ENCODE data around the gene ADAMTS6. TPM values are rescaled to one million over a fixed set of nuclear protein-coding genes. Genes with fewer than 3 reads are reported as not detected.

Gene ADAMTS6
- total RNA-seq, 2 experiments from 2014 or later, result 1.8 to 3.4 TPM

- H3K9me3 Mint-ChIP-seq (ENCODE audit: insufficient read depth), result no peaks in the 10 kb centered on the region
- H3K4me1 Mint-ChIP-seq (ENCODE audit: low read depth), result no peaks in the 10 kb centered on the region
- no peak for DNase-seq
- H3K4me3 Mint-ChIP-seq, result no peak overlapping the region
- POLR2A ChIA-PET, result no interaction called here
- CTCF ChIA-PET, result no interaction called here
- no peaks in the 10 kb centered on the region for H3K27me3 Mint-ChIP-seq (ENCODE audit: low read depth)
- no peaks in the 10 kb centered on the region for H3K36me3 Mint-ChIP-seq (ENCODE audit: low read depth)
- no peak for ATAC-seq
- H3K27ac Mint-ChIP-seq, result no peak overlapping the region
Observed at GRCh38 chr5:65263321-65263720, 218.4 kb downstream of the ADAMTS6 start.

DNA sequence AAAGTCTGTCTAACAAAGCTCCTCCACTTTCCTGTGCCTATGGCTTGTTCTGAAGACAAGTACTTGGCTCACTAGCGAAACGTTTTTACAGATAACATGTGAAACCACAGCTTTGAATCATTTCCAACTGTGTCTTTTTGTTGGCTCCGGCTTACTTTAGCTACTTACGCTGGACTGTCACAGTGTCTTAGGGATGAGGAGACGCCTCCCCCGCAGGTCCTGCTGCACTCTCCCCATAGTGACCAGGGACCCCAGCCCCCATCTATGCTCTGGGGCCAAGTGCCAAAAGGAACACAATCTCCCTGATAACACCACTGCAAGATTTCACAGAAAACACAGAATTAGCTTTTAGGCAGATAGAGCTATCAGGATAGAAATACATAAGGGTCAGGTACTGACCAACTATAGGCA lies 219.1 kb downstream of the ADAMTS6 start:
- ATAC-seq (no peak), DNase-seq (no peak)
- H3K36me3 Mint-ChIP-seq (ENCODE audit: low read depth), result no peaks in the 10 kb centered on the region
- no peak overlapping the region for H3K4me3 Mint-ChIP-seq
- no peaks in the 10 kb centered on the region for H3K4me1 Mint-ChIP-seq (ENCODE audit: low read depth)
- no peaks in the 10 kb centered on the region for H3K9me3 Mint-ChIP-seq (ENCODE audit: insufficient read depth)
- no peak overlapping the region for H3K27ac Mint-ChIP-seq
- POLR2A ChIA-PET, result no interaction called here
- H3K27me3 Mint-ChIP-seq (ENCODE audit: low read depth), result no peaks in the 10 kb centered on the region
- CTCF ChIA-PET, result no interaction called here

DNA sequence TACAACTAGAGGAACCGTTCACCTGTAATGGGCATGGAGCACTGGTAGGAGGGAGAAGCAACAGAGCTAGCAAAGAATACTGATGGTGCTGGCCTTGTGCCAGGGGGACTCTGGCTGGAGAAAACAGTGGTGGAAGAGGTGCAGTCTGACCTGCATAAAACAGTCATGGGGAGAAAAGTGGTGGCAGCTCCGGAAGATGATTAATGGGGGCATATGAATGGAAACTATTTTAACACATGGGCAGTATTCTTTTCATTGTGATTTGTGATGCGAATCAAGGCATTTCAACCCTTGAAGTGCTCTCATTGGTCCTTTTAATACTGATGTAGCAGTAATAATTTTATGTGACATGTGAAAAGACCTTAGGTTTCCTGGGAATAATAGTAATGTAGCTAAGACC lies 219.6 kb downstream of the ADAMTS6 start:
- H3K36me3 Mint-ChIP-seq (ENCODE audit: low read depth), result no peaks in the 10 kb centered on the region

GRCh38 chr5:65261499-65261898 lies 220.2 kb downstream of the ADAMTS6 start:
- ChIA-PET POLR2A (no interaction called here), CTCF (interaction anchor here (0.6 kb wide), 1 partner anchor 18 kb away, joined by 3 read pairs; no protein-coding TSS in a partner anchor)
- no peak for DNase-seq
- H3K27ac Mint-ChIP-seq, result no peak overlapping the region
- H3K4me1 Mint-ChIP-seq (ENCODE audit: low read depth), result no peaks in the 10 kb centered on the region
- no peaks in the 10 kb centered on the region for H3K9me3 Mint-ChIP-seq (ENCODE audit: insufficient read depth)
- ATAC-seq, result no peak
- no peak overlapping the region for H3K4me3 Mint-ChIP-seq
- H3K36me3 Mint-ChIP-seq (ENCODE audit: low read depth), result no peaks in the 10 kb centered on the region
- no peaks in the 10 kb centered on the region for H3K27me3 Mint-ChIP-seq (ENCODE audit: low read depth)

More for the DNA sequence above, 219.6 kb downstream of the ADAMTS6 start:
- H3K4me3 Mint-ChIP-seq, result no peak overlapping the region
- CTCF ChIA-PET, result no interaction called here
- no peaks in the 10 kb centered on the region for H3K4me1 Mint-ChIP-seq (ENCODE audit: low read depth)
- ATAC-seq (no peak), DNase-seq (no peak)
- POLR2A ChIA-PET, result no interaction called here
- no peaks in the 10 kb centered on the region for H3K27me3 Mint-ChIP-seq (ENCODE audit: low read depth)
- H3K27ac Mint-ChIP-seq, result no peak overlapping the region
- H3K9me3 Mint-ChIP-seq (ENCODE audit: insufficient read depth), result no peaks in the 10 kb centered on the region

DNA sequence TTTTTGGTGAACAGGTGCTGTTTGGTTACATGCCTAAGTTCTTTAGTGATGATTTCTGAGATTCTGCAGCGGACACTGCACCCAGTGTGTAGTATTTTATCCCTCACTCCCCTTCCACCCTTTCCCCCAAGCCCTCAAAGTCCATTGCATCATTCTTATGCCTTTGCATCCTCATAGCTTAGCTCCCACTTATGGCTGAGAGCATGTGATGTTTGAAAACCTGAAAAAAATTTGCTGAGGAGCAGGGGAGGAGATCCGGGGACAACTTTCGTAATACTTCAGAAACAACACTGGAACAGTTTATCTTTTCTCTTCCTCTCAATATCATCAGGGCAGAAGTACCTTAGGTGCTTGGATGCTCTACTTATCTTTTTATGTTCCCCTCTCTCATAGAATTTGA lies 226.4 kb downstream of the ADAMTS6 start:
- H3K4me1 Mint-ChIP-seq (ENCODE audit: low read depth), result no peaks in the 10 kb centered on the region
- CTCF ChIA-PET, result no interaction called here
- no peaks in the 10 kb centered on the region for H3K9me3 Mint-ChIP-seq (ENCODE audit: insufficient read depth)
- H3K4me3 Mint-ChIP-seq, result no peak overlapping the region
- H3K27me3 Mint-ChIP-seq (ENCODE audit: low read depth), result no peaks in the 10 kb centered on the region
- no peaks in the 10 kb centered on the region for H3K36me3 Mint-ChIP-seq (ENCODE audit: low read depth)
- POLR2A ChIA-PET, result no interaction called here
- DNase-seq (no peak), ATAC-seq (no peak)
- H3K27ac Mint-ChIP-seq, result no peak overlapping the region

DNA sequence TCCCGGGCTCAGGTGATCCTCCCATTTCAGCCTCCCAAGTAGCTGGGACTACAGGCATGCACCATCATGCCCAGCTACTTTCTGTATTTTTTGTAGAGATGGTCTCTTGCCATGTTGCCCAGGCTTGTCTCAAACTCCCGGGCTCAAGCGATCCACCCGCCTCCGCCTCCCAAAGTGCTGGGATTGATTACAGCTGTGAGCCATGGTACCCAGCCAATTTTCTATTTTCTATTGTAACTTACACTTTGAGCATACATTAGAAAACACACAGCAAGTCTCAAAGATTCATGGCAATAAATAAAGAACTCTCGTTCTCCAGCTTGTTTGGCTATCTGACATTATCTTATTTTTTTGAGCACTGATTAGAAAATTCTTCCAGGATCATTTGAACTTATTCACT lies 228.7 kb downstream of the ADAMTS6 start:
- Mint-ChIP-seq H3K4me1 (ENCODE audit: low read depth) (no peaks in the 10 kb centered on the region), H3K36me3 (ENCODE audit: low read depth) (no peaks in the 10 kb centered on the region), H3K9me3 (ENCODE audit: insufficient read depth) (no peaks in the 10 kb centered on the region), H3K27ac (no peak overlapping the region), H3K27me3 (ENCODE audit: low read depth) (no peaks in the 10 kb centered on the region), H3K4me3 (no peak overlapping the region)
- ChIA-PET POLR2A (interaction anchor here (0.6 kb wide), 1 partner anchor 24 kb away, joined by 3 read pairs; no protein-coding TSS in a partner anchor), CTCF (interaction anchor here (0.8 kb wide), 1 partner anchor 10 kb away, joined by 3 read pairs; no protein-coding TSS in a partner anchor)
- DNase-seq (no peak), ATAC-seq (no peak)

DNA sequence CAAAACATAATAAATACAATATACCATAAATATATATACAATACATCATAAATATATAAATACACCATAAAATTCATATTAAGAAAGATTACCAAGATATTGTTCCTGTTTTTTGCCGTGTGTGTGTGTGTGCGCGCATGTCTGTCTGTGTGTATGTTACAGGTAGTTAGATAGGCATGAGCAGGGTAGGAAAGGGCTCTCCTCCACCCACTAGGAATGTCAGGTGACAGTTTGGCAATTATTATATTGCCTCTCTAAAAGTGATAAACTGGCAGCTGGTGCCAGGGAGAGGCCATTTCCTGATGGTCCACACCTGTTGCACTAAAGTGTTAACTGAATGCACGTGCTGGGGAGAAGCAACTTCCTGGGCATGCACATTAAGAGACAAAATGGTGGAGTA lies 232.8 kb downstream of the ADAMTS6 start:
- no peaks in the 10 kb centered on the region for H3K27me3 Mint-ChIP-seq (ENCODE audit: low read depth)
- no peaks in the 10 kb centered on the region for H3K9me3 Mint-ChIP-seq (ENCODE audit: insufficient read depth)
- no peaks in the 10 kb centered on the region for H3K4me1 Mint-ChIP-seq (ENCODE audit: low read depth)
- no peak overlapping the region for H3K4me3 Mint-ChIP-seq
- H3K27ac Mint-ChIP-seq, result no peak overlapping the region
- ATAC-seq, result no peak
- DNase-seq, result no peak
- no peaks in the 10 kb centered on the region for H3K36me3 Mint-ChIP-seq (ENCODE audit: low read depth)
- POLR2A ChIA-PET, result no interaction called here
- CTCF ChIA-PET, result no interaction called here

GRCh38 chr5:65247594-65247993 lies 234.1 kb downstream of the ADAMTS6 start:
- Mint-ChIP-seq H3K36me3 (ENCODE audit: low read depth) (no peaks in the 10 kb centered on the region), H3K9me3 (ENCODE audit: insufficient read depth) (no peaks in the 10 kb centered on the region), H3K4me3 (no peak overlapping the region), H3K27me3 (ENCODE audit: low read depth) (no peaks in the 10 kb centered on the region), H3K27ac (no peak overlapping the region), H3K4me1 (ENCODE audit: low read depth) (no peaks in the 10 kb centered on the region)
- ATAC-seq, result no peak
- POLR2A ChIA-PET, result no interaction called here
- CTCF ChIA-PET, result no interaction called here
- DNase-seq, result no peak

DNA sequence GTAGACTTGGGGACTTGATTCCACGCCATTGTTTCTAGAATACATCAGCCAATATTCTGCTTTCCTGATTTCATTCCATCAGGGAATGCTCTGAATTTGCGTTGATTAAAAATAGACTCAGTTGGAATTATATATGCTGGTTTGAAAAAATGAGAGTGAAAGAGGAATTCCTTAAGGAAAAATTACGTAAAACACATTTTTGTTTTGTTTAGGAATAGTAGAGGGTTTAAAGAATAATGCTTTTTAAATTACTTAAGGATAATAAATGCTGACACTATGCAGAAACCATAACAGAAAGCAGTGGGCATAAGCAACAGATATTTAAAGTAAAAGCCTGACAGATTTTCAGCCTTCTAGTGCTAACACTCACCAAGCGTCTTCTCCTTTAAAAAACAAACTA lies 235.0 kb downstream of the ADAMTS6 start:
- H3K4me3 Mint-ChIP-seq, result no peak overlapping the region
- no peaks in the 10 kb centered on the region for H3K4me1 Mint-ChIP-seq (ENCODE audit: low read depth)
- no peak overlapping the region for H3K27ac Mint-ChIP-seq
- no peak for DNase-seq
- H3K36me3 Mint-ChIP-seq (ENCODE audit: low read depth), result no peaks in the 10 kb centered on the region
- ChIA-PET CTCF (no interaction called here), POLR2A (no interaction called here)
- ATAC-seq, result no peak
- H3K27me3 Mint-ChIP-seq (ENCODE audit: low read depth), result no peaks in the 10 kb centered on the region
- H3K9me3 Mint-ChIP-seq (ENCODE audit: insufficient read depth), result no peaks in the 10 kb centered on the region

DNA sequence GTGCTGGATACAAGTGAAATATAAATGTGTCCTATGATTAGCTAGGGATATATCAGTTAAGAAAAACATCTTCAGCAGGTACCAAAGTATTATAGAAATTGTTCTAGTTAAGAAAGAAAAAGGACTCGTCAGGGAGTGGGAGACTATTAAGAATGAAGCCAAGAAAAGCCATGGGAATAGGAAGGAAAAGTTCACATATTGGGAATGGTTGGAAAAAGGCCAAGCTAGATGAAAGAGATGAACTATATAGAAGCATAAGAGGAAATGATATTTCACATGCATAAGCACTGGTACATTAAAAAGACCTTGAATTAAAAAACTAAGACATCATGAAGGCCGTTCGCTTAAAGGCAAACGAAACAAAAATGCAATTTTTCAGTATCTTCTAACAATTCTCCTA lies 237.7 kb downstream of the ADAMTS6 start:
- Mint-ChIP-seq H3K4me1 (ENCODE audit: low read depth) (no peaks in the 10 kb centered on the region), H3K27ac (no peak overlapping the region), H3K9me3 (ENCODE audit: insufficient read depth) (no peaks in the 10 kb centered on the region), H3K36me3 (ENCODE audit: low read depth) (no peaks in the 10 kb centered on the region), H3K4me3 (no peak overlapping the region), H3K27me3 (ENCODE audit: low read depth) (no peaks in the 10 kb centered on the region)
- ATAC-seq (no peak), DNase-seq (no peak)
- CTCF ChIA-PET, result interaction anchor here (0.7 kb wide), 1 partner anchor 17 kb away, joined by 3 read pairs; no protein-coding TSS in a partner anchor
- POLR2A ChIA-PET, result no interaction called here

DNA sequence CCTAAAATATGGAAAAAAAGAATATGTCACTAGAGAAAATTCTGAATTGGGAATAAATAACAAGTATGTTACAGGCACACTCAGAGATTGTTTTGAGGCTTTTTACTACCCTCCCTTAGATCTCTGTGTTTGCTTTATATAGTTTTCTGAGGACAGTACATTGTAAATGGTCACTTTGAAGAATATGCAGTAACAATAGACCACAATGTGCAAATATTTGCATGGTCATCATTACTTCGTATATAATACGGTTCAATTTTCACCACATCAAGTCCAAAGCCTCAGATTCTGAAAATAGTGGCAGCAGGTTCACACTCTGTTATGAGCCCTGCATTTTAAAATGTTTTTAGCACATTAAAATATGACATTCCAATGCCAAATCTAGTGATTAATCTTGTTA lies 238.6 kb downstream of the ADAMTS6 start:
- H3K9me3 Mint-ChIP-seq (ENCODE audit: insufficient read depth), result no peaks in the 10 kb centered on the region
- ATAC-seq (no peak), DNase-seq (no peak)
- no peaks in the 10 kb centered on the region for H3K36me3 Mint-ChIP-seq (ENCODE audit: low read depth)
- ChIA-PET CTCF (interaction anchor here (0.7 to 1.0 kb wide), 2 partner anchors 10 to 18 kb away, joined by 3 read pairs; no protein-coding TSS in a partner anchor), POLR2A (no interaction called here)
- H3K27me3 Mint-ChIP-seq (ENCODE audit: low read depth), result no peaks in the 10 kb centered on the region
- no peak overlapping the region for H3K4me3 Mint-ChIP-seq
- H3K27ac Mint-ChIP-seq, result no peak overlapping the region
- no peaks in the 10 kb centered on the region for H3K4me1 Mint-ChIP-seq (ENCODE audit: low read depth)

GRCh38 chr5:65229841-65230240 lies 251.9 kb downstream of the ADAMTS6 start:
- DNase-seq, result no peak
- H3K36me3 Mint-ChIP-seq (ENCODE audit: low read depth), result no peaks in the 10 kb centered on the region
- ChIA-PET CTCF (no interaction called here), POLR2A (no interaction called here)
- H3K4me3 Mint-ChIP-seq, result no peak overlapping the region
- H3K9me3 Mint-ChIP-seq (ENCODE audit: insufficient read depth), result peaks cover 22% of the 10 kb centered on the region
- ATAC-seq, result no peak
- no peak overlapping the region for H3K27ac Mint-ChIP-seq
- no peaks in the 10 kb centered on the region for H3K4me1 Mint-ChIP-seq (ENCODE audit: low read depth)
- no peaks in the 10 kb centered on the region for H3K27me3 Mint-ChIP-seq (ENCODE audit: low read depth)

GRCh38 chr5:65213921-65214525 lies 267.7 kb downstream of the ADAMTS6 start:
- ChIA-PET CTCF (no interaction called here), POLR2A (no interaction called here)
- Mint-ChIP-seq H3K4me1 (ENCODE audit: low read depth) (no peaks in the 10 kb centered on the region), H3K9me3 (ENCODE audit: insufficient read depth) (no peaks in the 10 kb centered on the region), H3K27me3 (ENCODE audit: low read depth) (peaks cover 2% of the 10 kb centered on the region), H3K36me3 (ENCODE audit: low read depth) (no peaks in the 10 kb centered on the region), H3K4me3 (no peak overlapping the region), H3K27ac (no peak overlapping the region)
- DNase-seq (no peak), ATAC-seq (no peak)
